GM19043 (cell line): ENCODE results near the gene NKAIN2.

Experiments used
- ATAC-seq: cut with Tn5 transposase; IDR thresholded peaks from one replicate; pipeline ENCODE4 v1.9.1; 2021; ENCODE audit warnings: low read depth; ENCODE audit not compliant: unreplicated experiment

The NKAIN2 gene

DNA sequence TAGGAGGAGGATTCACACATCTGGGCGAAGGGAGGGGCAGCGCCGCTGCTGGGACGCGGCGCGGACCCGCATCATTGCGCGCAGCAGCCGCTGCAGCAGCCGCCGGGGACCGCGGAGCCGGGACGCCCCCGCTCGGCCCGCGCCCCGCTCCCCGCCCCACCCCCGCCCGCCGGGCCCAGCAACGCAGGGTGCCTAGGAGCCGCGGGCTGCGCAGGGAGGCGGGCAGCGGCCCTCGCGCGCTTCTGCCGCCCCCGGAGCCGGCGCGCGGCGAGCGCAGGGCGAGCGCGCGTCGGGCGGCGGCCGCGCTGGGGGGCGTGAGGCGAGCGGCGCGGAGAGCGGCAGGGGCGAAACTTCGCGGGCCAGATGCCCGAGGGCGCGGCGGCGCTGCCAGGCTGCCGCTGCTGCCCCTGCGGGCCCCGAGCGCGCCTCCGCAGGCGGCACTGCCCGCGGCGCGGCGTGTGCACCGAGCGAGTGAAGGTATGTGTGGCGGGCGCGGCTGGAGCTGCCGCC, at the start of gene NKAIN2:
Gene NKAIN2 (plus strand): TSS at position 362 of the 510 bp plus-strand sequence.
- no peak for ATAC-seq

DNA sequence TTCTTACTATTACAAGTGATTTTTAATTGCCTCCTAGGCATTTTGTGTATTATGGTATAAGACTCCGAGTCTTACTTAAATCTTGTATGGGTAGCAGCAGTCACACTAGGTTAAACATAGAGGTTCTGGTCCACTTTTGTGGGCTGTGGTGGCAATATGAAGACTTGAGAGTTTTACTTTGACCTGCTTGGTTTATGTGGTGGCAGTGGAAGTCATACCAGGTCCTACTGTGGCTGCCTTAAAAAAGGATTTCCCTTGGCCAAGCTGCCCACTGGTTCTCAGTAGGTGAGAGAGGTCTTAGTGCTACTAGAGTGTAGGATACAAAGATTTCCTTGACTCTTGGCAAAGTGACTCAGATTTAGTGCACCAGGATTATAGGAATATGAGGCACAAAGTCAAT, 44.2 kb upstream of the NKAIN2 start:
- no peak for ATAC-seq

DNA sequence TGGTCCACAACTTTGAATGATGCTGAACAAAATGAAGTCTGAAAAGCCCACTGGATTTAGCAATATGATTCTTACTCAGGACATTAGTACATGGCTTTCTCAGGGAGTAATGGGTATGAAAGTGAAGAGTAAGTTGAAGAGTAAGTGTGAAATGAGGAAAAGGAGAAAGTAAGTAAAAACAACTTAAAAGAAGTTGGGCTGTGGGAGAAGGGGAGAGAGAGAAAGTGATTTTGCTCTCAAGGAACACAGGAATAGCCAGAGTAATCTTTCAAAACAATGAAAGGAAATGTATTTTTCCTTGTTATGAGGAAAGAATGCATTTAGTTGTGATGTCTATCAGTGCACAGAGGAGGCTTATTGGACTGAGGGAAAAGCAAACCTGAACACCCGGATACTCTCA, 39.8 kb upstream of the NKAIN2 start:
- ATAC-seq = no peak

DNA sequence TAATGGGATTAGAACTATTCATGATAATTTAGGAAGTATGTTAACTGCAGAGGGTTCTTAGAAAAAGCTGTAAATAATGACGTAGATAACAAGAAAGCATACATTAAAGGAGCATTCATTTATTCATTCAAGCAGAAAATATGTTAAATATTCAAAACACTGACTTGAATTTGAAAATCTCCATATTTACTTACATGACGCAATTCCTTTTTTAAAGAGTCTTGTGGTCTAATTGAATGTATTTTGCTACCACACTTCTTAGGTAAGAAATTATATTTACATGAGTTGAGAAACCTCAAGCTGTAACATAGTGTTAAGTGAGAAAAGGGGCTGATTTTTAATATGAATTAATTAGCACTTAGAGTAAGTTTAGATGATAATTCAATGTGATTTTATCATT, 38.9 kb upstream of the NKAIN2 start:
- ATAC-seq = no peak

- ATAC-seq = no peak
These were observed 34.7 kb upstream of the NKAIN2 start for GRCh38 chr6:123768921-123769320.

DNA sequence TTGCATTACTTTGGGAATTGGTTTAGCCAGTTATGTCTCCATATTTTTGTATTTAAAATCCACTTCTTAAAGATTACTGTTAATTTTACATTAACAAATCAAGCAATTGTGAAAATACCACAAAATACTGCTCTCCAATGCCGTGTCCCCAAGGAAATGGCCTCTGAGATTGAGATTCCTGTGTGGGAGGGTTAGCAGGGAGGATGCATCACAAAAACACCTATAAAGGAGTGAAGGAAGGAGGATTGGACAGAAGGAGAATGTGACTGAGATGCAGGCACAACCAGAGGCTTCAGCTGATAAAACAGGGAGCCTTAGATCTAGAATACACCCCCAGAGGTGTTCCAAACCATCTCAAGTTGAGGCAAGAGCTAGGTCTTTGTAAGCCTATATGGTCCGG, 34.2 kb upstream of the NKAIN2 start:
- no peak for ATAC-seq

DNA sequence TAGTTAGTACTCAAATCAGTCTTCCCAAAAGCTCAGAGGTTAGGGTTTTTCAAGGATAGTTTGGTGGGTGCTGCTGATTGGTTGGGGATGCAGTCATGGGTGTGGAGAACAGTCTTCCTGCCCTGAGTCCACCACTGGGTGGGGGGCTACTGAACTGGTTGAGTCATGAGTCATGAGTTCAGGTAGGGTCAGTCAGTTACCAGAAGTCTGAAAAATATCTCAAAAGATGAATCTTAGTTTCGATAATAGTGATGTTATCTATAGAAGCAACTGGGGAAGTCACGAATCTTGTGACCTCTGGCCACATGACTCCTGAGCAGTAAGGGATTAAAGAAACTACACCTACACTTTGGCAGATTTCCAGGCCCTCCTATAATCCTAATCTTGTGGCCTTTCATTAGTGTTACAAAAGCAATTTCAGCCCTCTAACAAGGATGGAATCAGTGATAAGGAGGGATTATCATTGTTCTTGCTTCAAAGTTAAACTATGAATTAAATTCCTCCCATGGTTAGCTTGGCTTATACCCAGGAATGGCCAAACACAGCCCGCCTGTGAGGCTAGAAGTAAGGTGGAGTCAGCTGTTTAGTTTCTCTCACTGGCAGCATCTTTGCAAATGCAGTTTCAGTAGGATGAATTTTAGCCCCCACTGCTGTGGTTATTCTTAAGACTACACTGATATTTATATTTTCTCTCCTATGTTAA, 33.3 kb upstream of the NKAIN2 start:
- ATAC-seq = peak; percentile 49

DNA sequence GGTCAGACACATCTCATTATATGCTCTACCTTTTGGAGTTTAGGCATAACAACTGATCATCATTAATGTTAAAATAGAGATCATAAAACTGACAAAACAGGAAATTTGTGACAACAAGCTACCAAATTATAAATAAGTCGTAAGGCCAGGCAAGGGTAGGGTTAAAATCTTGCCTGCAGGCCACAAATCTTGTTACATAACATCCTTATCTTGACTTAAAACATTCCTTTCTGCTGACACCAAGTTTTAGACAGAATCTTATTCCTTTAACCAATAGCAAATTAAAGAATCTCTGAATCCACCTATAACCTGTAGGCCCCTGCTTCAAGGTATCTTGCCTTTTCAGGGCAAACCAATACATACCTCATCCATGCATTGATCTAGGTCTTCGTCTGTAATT, 32.5 kb upstream of the NKAIN2 start:
- ATAC-seq = no peak

DNA sequence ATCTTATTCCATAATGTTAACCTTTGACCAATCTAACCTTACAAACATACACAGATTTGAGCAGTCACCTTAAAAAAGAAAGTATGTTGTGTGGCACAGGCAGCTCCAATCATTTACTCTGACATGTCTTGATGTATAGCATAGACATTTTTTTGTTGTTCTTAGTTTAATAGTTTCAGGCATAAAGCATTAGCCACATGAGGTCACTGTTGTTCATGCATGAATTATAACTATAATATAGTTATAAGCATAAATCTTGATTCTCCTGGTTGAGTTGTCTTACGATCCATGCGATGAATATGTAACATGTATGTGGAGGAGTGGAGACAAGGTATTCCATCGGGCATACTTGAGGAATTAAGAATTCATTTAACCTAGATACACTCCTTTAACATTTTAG, 26.1 kb upstream of the NKAIN2 start:
- ATAC-seq = no peak

GRCh38 chr6:123780021-123780420, 23.6 kb upstream of the NKAIN2 start:
- no peak for ATAC-seq

GRCh38 chr6:123784330-123784729, 19.3 kb upstream of the NKAIN2 start:
- no peak for ATAC-seq

DNA sequence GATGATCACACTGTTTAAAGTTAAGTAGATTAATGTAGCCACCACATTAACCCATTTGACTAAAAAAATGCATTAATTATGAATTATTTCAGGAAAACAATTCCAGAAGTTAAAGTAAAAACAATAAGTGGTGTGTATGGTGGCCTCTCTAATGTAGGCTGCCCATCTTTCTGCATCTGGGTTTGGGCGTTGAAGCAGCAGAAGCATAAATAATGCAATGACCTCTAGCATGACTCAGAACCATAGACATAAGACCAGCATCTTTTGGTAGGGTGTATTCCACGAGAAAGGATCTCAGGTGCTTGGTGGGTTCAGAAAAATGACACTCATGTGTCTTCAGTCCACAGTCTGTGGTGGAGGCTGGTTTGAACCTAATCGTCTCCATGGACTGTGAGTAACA, 18.6 kb upstream of the NKAIN2 start:
- ATAC-seq = no peak

DNA sequence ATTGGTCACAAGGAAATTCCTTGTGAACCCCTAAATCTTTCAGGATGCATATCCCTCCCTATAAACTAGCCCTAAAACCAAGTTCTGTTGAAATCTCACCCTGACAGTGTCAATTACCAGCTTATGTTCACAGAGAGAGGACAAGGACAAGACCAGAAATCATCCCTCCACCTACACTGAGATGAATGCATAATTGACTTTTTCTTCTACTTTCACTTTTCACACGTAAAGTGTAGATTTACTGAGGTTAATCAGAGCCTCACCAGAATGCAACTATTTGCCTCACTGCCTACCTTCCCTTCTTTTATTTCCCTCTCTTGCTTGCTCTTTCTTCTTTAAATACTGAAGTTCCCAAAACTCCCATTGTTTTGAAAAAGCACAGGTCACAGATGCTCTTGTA, 15.3 kb upstream of the NKAIN2 start:
- ATAC-seq = no peak

- no peak for ATAC-seq
These were observed 9.5 kb upstream of the NKAIN2 start for GRCh38 chr6:123794190-123794589.

- no peak for ATAC-seq
These were observed 8.9 kb upstream of the NKAIN2 start for GRCh38 chr6:123794799-123795198.

DNA sequence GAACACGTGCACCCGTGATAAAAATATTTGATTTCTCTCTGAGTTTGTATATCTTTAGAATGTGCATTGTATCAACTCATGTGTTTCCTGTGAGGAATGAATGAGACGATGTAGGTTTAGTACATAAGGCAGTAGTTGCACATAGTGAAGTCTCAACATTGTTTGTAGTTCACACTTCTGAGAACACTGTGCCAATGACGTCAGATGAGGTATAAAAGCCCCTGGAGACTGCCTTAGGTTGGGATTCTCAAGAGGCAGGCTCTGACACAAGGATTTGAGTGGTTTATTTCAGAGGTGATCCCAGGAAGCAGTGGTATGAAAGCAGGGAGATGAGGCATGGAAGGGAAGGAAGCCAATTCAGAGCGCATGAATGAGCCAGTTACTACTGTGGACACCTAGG, 2.6 kb upstream of the NKAIN2 start:
- ATAC-seq = no peak

DNA sequence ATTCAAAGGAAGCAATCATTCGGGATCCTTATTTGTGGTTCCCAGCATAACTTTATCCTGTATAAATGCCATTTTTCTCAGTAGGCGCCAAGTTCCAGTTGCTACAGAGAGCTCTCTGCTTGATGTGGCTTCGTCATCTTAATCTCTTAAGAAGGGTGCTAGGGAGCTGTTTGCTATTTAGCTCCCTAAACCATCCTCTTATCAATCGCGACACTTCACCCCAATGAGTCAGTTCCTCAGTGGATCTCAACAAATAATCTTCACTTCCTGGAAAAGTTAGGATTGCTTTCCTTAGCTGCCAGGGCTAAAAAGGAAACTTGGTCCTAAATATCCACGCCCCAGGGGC, 1.3 kb upstream of the NKAIN2 start:
- peak; percentile 9 for ATAC-seq

DNA sequence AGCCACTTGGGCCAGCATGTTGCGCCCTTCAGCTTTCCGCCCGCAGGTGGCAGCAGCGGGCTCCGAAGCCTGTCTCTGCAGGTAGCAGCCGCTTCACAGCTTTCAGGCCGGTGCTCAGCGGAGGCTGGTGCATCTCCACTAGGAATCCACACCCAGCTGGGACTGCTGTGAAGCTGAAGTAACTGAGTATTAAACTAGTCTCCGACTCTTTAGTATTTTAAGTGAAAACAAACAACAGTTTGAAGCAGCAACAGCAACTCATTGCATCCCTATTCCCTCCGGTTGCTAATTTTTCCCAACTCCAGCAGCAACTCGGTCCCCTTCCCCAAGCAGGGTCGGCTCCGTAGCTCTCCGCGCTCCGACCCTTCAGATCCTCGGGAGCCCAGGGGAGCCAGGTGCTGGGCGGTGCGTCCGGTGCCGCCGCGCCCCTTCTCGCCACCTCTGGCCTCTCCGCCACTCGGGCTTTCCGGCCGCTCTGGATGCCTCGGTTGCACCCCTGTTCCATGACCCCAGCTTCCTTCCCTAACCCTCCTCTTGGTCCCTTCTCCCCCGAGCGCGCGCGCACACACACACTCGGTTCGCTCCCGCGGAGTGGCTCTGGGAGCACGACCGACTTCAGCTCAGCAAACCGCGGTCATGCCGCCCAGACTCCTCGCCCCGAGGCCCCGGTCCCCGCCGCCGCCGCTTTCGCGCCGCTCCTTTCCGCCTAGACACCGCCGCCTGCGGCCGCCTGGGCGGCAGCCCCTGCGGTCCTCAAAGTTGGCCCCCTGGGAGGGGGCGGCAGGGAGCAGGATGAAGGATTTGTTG, 765 bp upstream of the NKAIN2 start:
- ATAC-seq = peak; percentile 95

GRCh38 chr6:123804014-123804786, 535 bp downstream of the NKAIN2 start:
- no peak for ATAC-seq

- ATAC-seq = no peak
These were observed 1.3 kb downstream of the NKAIN2 start for GRCh38 chr6:123804787-123805540.

DNA sequence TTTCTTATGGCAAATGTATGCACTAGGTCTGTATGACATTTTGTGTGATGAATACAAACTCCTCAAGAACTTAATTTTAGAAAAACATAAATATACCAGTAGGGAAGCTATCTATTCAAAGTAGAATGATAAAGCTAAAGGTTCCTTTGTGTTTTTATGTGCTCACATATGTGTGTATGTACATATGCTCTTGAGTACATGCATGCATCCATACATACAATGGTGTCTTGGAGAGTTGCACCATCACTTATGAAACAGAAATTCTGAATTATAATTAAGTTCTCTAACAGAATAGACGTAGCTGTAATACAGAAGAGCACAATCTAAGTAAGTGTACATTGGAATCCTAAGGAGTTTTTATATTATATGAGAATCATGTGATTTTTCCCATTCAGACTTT, 2.3 kb downstream of the NKAIN2 start:
- no peak for ATAC-seq
